NK-92 treated with Interleukin-12 subunit alpha and Interleukin-12 subunit beta, amount 100 ng/mL, for 24 hours (cell line): ENCODE data around the gene CYBC1.
"Not testable (repeated sequence)": the region's sequence is repeated elsewhere in the genome, so short reads cannot be mapped to it uniquely, and the experiment has no call there.

ENCODE experiments used
- DNase-seq: peaks from one replicate; lab custom pipeline; 2025; lab: John Stamatoyannopoulos, UW

Gene CYBC1

GRCh38 chr17:82434216-82434565 is 16.4 kb downstream of the CYBC1 start:
- DNase-seq: peak; percentile 25

- DNase-seq: no peak
These were observed 16.9 kb downstream of the CYBC1 start for GRCh38 chr17:82433560-82434215.

GRCh38 chr17:82432017-82432416 is 18.5 kb downstream of the CYBC1 start:
- no peak for DNase-seq

GRCh38 chr17:82429824-82430223 is 20.7 kb downstream of the CYBC1 start:
- no peak for DNase-seq

GRCh38 chr17:82428546-82428945 is 22.0 kb downstream of the CYBC1 start:
- no peak for DNase-seq

- no peak for DNase-seq
These were observed 25.7 kb downstream of the CYBC1 start for GRCh38 chr17:82424863-82425159.

GRCh38 chr17:82424001-82424862 is 26.3 kb downstream of the CYBC1 start:
- DNase-seq: no peak

GRCh38 chr17:82419540-82419939 is 31.0 kb downstream of the CYBC1 start:
- no peak for DNase-seq

GRCh38 chr17:82418001-82418986 is 32.3 kb downstream of the CYBC1 start, which contains the start of the genes HEXD and OGFOD3:
HEXD (plus strand) TSS chr17:82418347; CDS start chr17:82419800, 1,453 bp downstream.
OGFOD3 (minus strand) TSS chr17:82418586; CDS start chr17:82418485, 101 bp downstream.
- peak; percentile 80 for DNase-seq

- no peak for DNase-seq
These were observed 33.8 kb downstream of the CYBC1 start for GRCh38 chr17:82416771-82417170.

GRCh38 chr17:82416264-82416663 is 34.3 kb downstream of the CYBC1 start:
- DNase-seq: no peak

GRCh38 chr17:82415786-82416185 is 34.8 kb downstream of the CYBC1 start:
- DNase-seq: no peak

GRCh38 chr17:82415336-82415735 is 35.2 kb downstream of the CYBC1 start:
- DNase-seq: no peak

- no peak for DNase-seq
These were observed 35.8 kb downstream of the CYBC1 start for GRCh38 chr17:82414548-82415281.

- no peak for DNase-seq
These were observed 37.7 kb downstream of the CYBC1 start for GRCh38 chr17:82412535-82413520.

GRCh38 chr17:82412081-82412480 is 38.5 kb downstream of the CYBC1 start:
- DNase-seq: not testable (repeated sequence)

- DNase-seq: no peak
These were observed 39.0 kb downstream of the CYBC1 start for GRCh38 chr17:82411396-82412053.

- DNase-seq: no peak
These were observed 40.4 kb downstream of the CYBC1 start for GRCh38 chr17:82410014-82410716.

- DNase-seq: no peak
These were observed 41.6 kb downstream of the CYBC1 start for GRCh38 chr17:82408938-82409318.
